ENCODE data around the gene DHRS1.
"Not testable (repeated sequence)": the region's sequence is repeated elsewhere in the genome, so short reads cannot be mapped to it uniquely, and the experiment has no call there.

The DHRS1 gene

GRCh38 chr14:24261969-24262327 lies 37.6 kb downstream of the DHRS1 start:
- no peak for DNase-seq

DNA sequence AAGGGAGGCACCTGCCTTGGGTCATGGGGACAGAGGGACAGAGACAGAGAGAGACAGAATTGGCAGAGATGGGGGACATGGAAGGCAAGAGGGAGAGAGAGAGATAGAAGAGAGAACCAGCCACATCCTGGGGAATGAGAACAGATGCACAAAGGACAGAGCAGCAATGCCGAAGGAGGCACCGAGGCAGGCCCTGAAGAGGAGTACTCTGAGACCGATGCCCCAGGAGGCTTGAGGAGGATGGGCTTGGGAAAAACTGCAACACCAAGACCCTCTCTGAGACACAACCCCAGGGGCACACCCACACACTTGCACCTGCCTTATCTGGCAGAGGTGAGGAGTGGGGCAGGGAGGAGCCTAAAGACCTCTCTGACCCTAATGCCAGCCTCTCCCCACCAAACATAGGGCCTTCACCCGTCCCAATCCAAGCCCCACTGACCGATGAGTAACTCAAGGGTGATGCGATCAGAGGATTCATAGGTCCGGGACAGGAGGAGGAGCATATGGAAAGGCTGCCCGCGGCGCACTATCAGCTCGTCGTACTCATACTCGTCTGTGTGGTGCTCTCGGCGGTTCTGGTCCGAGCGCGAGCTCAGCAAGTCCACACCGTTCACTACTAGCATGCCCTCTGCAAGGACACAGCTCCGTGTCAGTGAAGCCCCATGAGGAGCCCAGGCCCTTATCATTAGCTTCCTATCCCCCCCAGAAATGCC lies 38.2 kb downstream of the DHRS1 start:
- no peak for DNase-seq

DNA sequence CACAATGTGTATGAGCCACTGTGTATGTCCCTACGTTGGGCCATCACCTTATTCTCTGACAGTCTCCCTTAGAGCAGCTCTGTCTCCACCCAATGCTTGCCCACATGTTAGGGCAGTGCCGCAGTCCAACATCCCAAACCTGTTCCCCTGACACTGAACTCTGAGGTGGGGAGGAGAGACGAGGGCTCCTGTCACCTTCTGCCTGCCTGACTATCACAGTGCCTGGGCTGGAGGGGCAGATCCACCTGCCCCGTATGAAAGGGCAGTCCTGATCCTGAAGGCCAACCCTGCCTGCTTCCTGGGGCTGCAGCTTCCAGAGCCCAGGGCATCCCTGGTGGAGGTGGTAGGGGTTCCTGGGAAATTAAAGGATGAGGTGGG lies 38.8 kb downstream of the DHRS1 start:
- DNase-seq, result no peak

DNA sequence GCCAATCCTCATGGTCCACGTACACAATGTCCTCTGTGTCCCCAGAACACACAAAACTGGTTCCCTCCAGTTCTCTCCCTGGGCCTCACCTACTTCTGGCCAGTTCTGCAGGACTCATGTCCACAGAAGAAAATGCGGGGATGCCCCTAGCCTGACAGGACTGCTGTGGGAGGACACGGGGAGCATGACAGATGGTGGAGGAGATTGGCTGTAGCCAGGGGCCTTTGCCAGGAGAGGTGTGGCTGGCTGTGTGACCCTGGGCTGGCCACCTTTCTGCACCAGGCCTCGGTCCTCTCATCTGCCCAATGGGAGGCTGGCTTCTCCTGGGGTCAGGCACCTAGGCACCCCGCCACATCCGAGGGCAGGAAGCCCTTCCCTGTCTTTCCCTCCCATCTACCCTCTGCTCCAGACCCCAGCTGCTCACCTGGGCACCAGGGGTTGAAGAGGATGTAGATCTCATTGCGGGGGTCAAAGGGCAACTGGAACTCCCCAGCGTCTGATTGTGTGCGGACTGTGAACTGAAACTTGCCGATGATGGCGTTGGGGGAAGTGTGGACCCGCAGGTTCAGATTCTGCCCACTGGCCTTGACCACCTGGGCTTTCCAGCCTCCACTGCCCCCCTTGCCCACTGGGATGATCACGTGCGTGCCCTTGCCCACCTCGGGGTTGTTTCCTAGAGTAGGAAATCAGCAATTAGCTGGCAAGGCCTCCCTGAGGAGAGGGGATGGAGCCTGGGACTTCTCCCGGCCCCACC lies 39.4 kb downstream of the DHRS1 start:
- DNase-seq, result no peak

DNA sequence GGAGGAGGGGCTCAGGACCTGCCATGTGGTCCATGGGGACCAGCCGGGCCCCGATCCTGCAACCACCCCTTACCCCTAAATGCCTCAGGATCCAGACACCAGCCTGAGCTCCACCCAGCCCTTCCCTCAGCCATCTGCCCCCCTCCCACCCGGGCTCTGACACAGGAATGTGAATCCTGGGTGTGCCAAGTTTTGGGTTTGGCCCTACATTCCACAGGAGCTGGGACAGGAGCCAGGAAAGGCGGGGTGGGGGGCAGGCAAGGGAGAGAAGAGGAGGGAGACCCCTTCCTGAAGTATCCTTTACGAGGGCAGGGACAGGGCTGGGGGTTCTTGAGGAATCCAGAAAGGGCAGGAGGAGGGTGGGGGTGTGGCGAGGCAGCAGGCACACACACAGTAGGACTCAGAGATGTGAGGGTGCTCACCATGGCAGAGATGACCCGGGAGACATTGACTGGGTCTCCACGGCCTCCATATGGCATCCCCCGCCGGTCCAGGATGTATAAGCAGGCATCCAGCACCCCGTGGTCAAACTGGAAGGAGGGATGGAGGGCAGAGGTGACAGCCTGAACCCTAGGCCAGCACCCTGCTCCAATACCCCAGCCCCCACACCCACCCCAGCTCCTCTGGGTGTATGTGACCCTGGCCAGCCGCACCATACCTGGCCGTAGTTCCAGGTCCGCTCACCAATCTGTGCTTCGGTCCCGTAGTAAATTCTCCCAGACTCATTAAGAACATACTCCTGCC lies 40.1 kb downstream of the DHRS1 start:
- DNase-seq, result no peak

- DNase-seq, result no peak
These were observed 40.9 kb downstream of the DHRS1 start for GRCh38 chr14:24258548-24259265.

GRCh38 chr14:24258119-24258518 lies 41.5 kb downstream of the DHRS1 start:
- DNase-seq, result no peak

DNA sequence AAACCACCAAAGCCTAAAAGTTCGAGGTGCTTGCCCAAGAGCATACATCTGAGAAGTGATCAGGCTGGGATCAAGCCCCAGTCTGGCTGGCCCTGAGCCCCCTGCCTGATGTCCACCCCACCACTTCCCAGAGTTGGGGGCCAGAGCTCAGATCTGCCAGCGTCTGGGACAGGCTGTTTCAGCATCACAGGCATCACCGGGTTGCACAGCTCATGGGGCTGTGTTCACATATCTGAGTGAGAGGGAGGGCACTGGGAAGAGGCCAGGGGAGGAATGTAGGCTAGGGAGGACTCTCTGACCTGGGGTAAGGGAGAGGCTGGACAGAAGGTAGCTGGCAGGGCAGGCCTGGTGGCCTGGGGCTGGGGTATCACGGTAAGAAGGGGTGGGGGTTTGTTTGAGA lies 42.6 kb downstream of the DHRS1 start:
- DNase-seq, result no peak

DNA sequence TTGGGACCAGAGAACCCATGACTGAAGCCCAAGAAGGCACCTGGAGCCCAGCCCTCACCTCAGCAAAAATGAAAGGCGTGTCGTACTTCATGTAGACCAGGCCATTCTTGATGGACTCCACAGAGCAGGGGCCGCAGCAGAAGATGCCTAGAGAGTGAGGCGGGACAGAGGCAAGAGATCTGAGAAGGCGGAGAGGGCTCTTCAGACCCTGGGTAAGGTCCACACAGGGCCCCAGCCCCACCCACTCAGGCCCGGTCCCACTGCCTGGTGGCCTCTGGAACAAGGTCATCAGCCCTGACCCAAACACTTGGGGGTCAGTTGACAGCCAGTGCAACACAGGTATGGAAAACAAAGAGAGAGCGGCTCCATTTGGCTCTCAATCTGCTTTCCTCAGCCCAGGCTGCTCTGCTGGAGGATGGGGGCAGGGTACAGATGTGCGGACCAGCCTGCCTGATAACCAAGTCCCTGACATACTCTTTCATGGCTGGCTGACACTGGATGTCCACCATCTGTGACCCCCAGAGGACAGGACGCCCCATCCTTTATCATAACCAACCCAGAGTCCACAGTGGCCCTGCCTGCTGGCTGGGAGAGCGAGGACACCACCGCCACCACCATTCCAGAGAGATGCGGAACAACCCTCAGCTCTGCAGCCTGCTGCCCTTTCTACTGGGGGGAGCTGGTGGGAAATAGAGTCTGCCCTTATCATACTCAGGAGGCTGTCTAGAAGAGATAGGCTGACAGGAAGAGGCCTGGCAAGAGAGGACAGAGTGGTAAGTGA lies 43.5 kb downstream of the DHRS1 start:
- DNase-seq, result no peak

DNA sequence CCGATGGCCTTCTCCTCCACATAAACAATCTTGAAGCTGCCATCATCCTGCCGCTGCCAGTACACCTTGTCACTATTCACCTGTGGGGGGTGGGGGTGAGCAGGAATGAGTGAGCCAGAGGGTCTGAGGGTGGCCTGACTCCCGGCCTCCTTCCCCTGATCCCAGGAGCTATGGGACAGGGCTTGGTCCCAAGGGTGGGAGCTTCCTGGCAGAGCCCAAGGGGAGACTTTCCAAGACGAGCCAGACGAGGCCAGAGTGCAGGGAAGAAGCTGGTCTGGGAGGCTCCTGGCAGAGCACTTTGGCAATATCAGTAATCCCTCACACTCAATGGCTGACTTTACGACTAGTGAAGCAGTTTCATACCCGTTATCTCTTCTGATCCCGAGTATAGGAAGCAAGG lies 44.1 kb downstream of the DHRS1 start:
- DNase-seq, result no peak

DNA sequence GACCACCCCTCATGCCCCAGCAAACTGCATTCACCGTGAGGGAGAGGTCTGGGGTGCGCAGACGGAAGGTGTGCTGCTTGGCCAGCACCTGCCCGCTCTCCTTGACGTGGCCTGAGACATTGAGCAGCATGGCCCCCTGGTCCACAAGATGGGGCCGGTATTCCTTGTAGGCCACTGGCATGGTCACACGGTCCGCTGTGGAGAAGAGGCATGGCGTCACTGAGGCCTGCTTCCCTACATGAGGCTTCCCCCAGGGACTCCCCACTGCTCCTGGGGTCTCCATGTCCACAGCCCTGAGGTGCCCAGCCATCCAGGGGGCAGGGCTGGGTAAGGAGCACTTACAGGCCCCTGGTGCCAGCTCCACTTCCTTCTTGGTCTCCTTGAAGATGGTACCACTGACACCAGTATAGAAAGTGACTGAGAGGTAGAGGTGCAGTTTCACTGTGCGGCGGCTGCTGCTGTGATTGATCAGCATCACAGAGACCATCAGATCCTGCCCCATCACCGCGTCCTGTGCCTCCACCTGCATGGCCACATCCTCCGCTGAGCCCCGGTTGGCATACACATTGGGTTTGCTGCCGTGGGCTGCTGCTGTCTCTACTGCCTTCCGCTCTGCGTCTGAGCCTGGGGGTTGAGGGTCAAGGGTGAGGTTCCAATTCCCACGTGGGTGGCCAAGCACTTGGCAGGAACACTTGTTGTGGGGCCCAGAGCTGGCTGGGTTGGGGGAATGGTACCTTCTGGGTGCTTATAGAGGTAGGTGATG lies 44.8 kb downstream of the DHRS1 start:
- DNase-seq, result no peak

- DNase-seq, result no peak
These were observed 45.6 kb downstream of the DHRS1 start for GRCh38 chr14:24253936-24254335.

DNA sequence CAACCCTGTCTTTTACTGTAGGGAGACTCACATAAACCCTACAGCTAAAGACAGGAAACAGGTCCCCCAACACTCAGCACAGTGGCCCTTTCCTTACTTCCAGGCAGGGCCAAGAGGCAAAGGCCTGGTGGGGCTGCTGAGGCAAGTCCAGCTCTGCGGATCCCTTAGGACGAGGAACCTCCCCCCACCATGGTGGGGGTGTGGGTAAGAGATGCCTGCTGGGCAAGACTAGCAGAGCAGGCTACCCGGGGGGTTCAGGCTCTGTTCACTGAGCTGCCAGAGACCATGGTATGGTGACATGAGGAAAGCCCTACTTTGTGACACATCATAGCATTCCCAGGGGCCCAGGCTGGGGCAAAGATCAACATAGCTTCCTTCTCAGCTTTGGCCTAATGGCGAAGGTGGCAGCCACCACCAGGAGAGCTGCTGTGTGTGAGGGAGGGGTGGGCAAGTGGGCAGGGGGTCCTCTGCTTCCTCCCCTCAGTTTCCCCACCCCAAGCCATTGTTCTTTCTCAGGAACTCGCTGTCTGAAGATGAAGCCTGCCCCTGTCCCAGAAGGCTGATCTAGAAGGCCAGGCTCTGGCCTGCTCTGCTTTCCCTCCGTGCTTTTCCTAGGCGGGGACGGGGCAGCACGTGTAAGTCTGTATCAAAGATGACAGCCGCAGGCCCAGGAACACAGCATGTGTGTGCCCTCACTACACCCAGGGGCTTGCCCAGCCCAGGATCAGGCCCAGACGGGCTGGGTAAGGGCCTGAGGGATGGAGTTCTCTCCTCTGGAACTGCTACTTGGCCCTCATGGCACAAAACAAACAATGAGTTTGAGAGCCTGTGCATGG lies 47.1 kb downstream of the DHRS1 start:
- DNase-seq, result no peak

- DNase-seq, result no peak
These were observed 47.7 kb downstream of the DHRS1 start for GRCh38 chr14:24251880-24252288.

DNA sequence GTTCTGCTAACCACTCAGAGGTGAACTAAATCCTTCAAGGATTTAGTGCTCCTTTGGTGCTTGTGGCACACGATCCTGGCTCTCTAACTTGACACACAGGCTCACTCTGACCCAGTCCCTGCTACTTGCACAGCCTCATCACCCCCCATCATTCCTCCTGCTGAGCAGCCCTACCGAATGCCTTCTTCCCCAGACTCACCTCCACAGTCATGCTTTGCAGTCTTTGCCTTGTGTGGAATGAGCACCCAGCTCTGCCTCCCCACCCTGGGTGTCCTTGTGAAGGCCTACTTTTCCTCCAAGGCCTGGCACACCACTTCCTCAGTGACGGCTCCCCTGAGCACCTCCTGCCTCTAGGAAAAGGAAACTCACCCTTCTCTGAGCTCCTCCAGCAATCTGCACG lies 49.2 kb downstream of the DHRS1 start:
- DNase-seq, result no peak

GRCh38 chr14:24249230-24250021 lies 50.2 kb downstream of the DHRS1 start:
- DNase-seq, result no peak

DNA sequence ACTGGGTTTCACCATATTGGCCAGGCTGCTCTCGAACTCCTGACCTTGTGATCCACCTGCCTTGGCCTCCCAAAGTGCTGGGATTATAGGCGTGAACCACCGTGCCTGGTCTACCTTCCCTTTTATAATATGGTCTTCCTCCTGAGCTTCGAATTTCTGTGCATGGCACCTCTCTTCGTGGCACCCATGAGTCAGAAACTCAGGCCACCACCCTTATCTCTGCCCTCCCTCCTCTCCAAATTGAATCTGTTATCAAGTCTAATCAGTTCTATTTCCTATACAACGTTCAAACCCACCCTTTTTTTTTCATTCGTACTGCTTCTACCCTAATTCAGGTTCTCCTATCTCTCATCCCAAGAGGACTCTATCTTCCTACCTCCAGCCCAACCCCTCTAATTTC lies 52.2 kb downstream of the DHRS1 start:
- no peak for DNase-seq

GRCh38 chr14:24246765-24247212 lies 52.8 kb downstream of the DHRS1 start:
- no peak for DNase-seq

DNA sequence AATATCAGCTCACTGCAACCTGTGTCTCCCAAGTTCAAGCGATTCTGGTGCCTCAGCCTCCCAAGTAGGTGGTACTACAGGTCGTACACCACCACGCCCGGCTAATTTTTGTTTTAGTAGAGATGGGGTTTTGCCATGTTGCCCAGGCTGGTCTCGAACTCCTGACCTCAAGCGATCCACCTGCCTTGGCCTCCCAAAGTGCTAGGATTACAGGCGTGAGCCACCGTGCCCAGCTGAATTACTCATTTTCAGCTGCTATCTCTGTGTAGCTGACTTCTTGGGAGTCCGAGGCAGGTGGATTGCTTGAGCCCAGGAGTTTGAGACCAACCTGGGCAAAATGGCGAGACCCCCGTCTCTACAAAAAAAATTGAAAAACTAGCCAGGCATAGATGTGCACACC lies 54.2 kb downstream of the DHRS1 start:
- DNase-seq, result not testable (repeated sequence)

GRCh38 chr14:24243336-24243836 lies 56.2 kb downstream of the DHRS1 start:
- no peak for DNase-seq

All from CD4-positive, alpha-beta T cell treated with Interleukin-6 for 4 hours (primary cell).